Vagina (tissue), 2 donors: ENCODE data around the gene DCDC2B.

Source experiments
- CTCF ChIP-seq, 3 experiments: fragments of 450-650 bp in 2 of 3; fragments of 200-600 bp in 1 of 3; sonication (generic) in 1 of 3; IDR thresholded peaks; one replicate each; pipeline ENCODE4 v1.5.1; 2017 to 2019; ENCODE audit warnings: antibody characterized with exemption in 3 of 3, mild to moderate bottlenecking in 2 of 3, moderate library complexity in 2 of 3
- POLR2A ChIP-seq, 2 donors: fragments of 450-650 bp; IDR thresholded peaks; one replicate each; pipeline ENCODE4 v1.6.1; 2017; ENCODE audit warnings: antibody characterized with exemption in 2 of 2, mild to moderate bottlenecking in 2 of 2, moderate library complexity in 2 of 2
- POLR2AphosphoS5 ChIP-seq, 2 donors: sonication (generic); formaldehyde crosslinking; IDR thresholded peaks; one replicate each; pipeline ENCODE4 v1.9.0; 2017; ENCODE audit warnings: antibody characterized with exemption in 2 of 2, mild to moderate bottlenecking in 2 of 2, low read depth in 1 of 2; ENCODE audit not compliant: insufficient read depth in 1 of 2

GRCh38 chr1:32201011-32201855 is 7.7 kb upstream of the DCDC2B start:
- TF ChIP-seq CTCF (IDR thresholded peaks at IDR 0.05) = no peak
- no peak for TF ChIP-seq POLR2A (IDR thresholded peaks at IDR 0.05)
- peak in 1 of 2 donors; percentile 17 for TF ChIP-seq POLR2AphosphoS5 (IDR thresholded peaks at IDR 0.05; ENCODE audit: insufficient read depth in 1 of 2, low read depth in 1 of 2)
